B cell (primary cell): Measurements from ENCODE around the gene MOB1A. TPM values are rescaled to one million over a fixed set of nuclear protein-coding genes. Genes with fewer than 3 reads are reported as not detected.
"Not testable (repeated sequence)": the region's sequence is repeated elsewhere in the genome, so short reads cannot be mapped to it uniquely, and the experiment has no call there.

Experiments used
- ATAC-seq: fragments of 200-7000 bp; cut with Tn5 transposase; one replicate; pipeline ENCODE4 v1.10.0; 2021; ENCODE audit warnings: low read depth, mild to moderate bottlenecking, moderate number of reproducible peaks, moderate library complexity
- CTCF ChIA-PET: fragments of 350-600 bp; sonication (Branson Sonifier 250); formaldehyde crosslinking; loops from one replicate; lab custom pipeline; 2021; ENCODE audit warnings: antibody characterized with exemption, inconsistent platforms; lab: Charles Lee
- POLR2A ChIA-PET: fragments of 350-600 bp; sonication (Branson Sonifier 250); formaldehyde crosslinking; loops from one replicate; lab custom pipeline; 2021; ENCODE audit warnings: antibody characterized with exemption; lab: Charles Lee
- DNase-seq: peaks from one replicate; pipeline ENCODE4 v3.0.0; 2013
- H2AFZ ChIP-seq: 2 replicates; pipeline ENCODE4 v1.6.1; 2012; ENCODE audit warnings: mild to moderate bottlenecking, low read depth, low read length; ENCODE audit not compliant: insufficient read depth, poor library complexity, severe bottlenecking
- H3K27ac ChIP-seq, 2 donors: 1 replicate in 1 of 2; 2 replicates in 1 of 2; pipeline ENCODE4 v1.5.1; 2012 to 2013; ENCODE audit warnings: low read length in 2 of 2, mild to moderate bottlenecking in 2 of 2, moderate library complexity in 1 of 2
- H3K27me3 ChIP-seq, 4 experiments: fragments of 200-600 bp in 1 of 4; sonication (generic) in 1 of 4; replicated peaks in 1 of 4; 1 replicate in 2 of 4; 2 replicates in 2 of 4; pipeline versions ENCODE4 v1.6.1 to v1.7.0; 2013 to 2016; ENCODE audit warnings: low read length in 3 of 4, mild to moderate bottlenecking in 2 of 4, mixed read lengths in 1 of 4, moderate library complexity in 1 of 4; ENCODE audit not compliant: insufficient read depth in 4 of 4, control insufficient read depth in 3 of 4; ENCODE audit errors: control extremely low read depth in 1 of 4
- H3K36me3 ChIP-seq, 2 experiments: replicated peaks in 1 of 2; 1 replicate in 1 of 2; 2 replicates in 1 of 2; pipeline versions ENCODE4 v1.6.1 to v1.7.1; 2013; ENCODE audit warnings: low read length in 1 of 2; ENCODE audit not compliant: insufficient read depth in 2 of 2, control insufficient read depth in 1 of 2; ENCODE audit errors: control extremely low read depth in 1 of 2, extremely low read depth in 1 of 2
- H3K4me1 ChIP-seq, 2 donors: fragments of 200-600 bp in 1 of 2; sonication (generic) in 1 of 2; 1 replicate in 1 of 2; 2 replicates in 1 of 2; pipeline versions ENCODE4 v1.5.1 to v1.6.1; 2013 to 2017; ENCODE audit warnings: low read length in 2 of 2; ENCODE audit not compliant: control insufficient read depth in 2 of 2, insufficient read depth in 2 of 2
- H3K4me2 ChIP-seq: replicated peaks from 2 replicates; pipeline ENCODE3; 2012; ENCODE audit warnings: mild to moderate bottlenecking, low read depth, low read length; ENCODE audit not compliant: poor library complexity, severe bottlenecking
- H3K4me3 ChIP-seq, 5 experiments: fragments of 200-600 bp in 1 of 5; sonication (generic) in 1 of 5; 1 replicate in 3 of 5; 2 replicates in 2 of 5; pipeline versions ENCODE4 v1.5.1 to v1.7.0; 2011 to 2016; ENCODE audit warnings: low read length in 4 of 5, mild to moderate bottlenecking in 4 of 5, low read depth in 2 of 5, control low read depth in 1 of 5, moderate library complexity in 1 of 5; ENCODE audit not compliant: insufficient read depth in 1 of 5; ENCODE audit errors: control extremely low read depth in 1 of 5, extremely low read depth in 1 of 5
- H3K79me2 ChIP-seq: fragments of 200-600 bp; sonication (generic); one replicate; pipeline ENCODE4 v1.6.0; 2016; ENCODE audit warnings: low read length; ENCODE audit not compliant: control insufficient read depth, insufficient read depth
- H3K9ac ChIP-seq: fragments of 200-600 bp; sonication (generic); 2 replicates; pipeline ENCODE4 v1.6.1; 2017; ENCODE audit warnings: mild to moderate bottlenecking, low read length, moderate library complexity
- H3K9me3 ChIP-seq, 3 donors: one replicate each; pipeline versions ENCODE4 v1.6.1 to v1.7.1; 2013; ENCODE audit warnings: low read length in 2 of 3; ENCODE audit not compliant: control insufficient read depth in 2 of 3, insufficient read depth in 1 of 3; ENCODE audit errors: control extremely low read depth in 1 of 3
- H4K20me1 ChIP-seq: 2 replicates; pipeline ENCODE4 v1.6.0; 2012; ENCODE audit warnings: mild to moderate bottlenecking, low read length; ENCODE audit not compliant: insufficient read depth, control insufficient read depth, poor library complexity, severe bottlenecking
- H3K27ac Mint-ChIP-seq: one replicate; pipeline ENCODE4 v1.8.0; 2021; ENCODE audit warnings: mixed read lengths
- H3K27me3 Mint-ChIP-seq: one replicate; pipeline ENCODE4 v1.8.0; 2021; ENCODE audit warnings: mixed read lengths
- H3K4me1 Mint-ChIP-seq: one replicate; pipeline ENCODE4 v1.8.0; 2021; ENCODE audit warnings: mixed read lengths
- H3K4me3 Mint-ChIP-seq: one replicate; pipeline ENCODE4 v1.8.0; 2021; ENCODE audit warnings: mixed read lengths
- H3K9me3 Mint-ChIP-seq: one replicate; pipeline ENCODE4 v1.8.0; 2022; ENCODE audit warnings: mixed read lengths; ENCODE audit not compliant: insufficient read depth
- EZH2 ChIP-seq: IDR thresholded peaks from 2 replicates; pipeline ENCODE4 v1.6.1; 2012; ENCODE audit warnings: borderline replicate concordance, low read depth, mild to moderate bottlenecking, moderate library complexity, low read length; ENCODE audit not compliant: insufficient read depth, poor library complexity, severe bottlenecking
- WGBS: methylation state at CpG from one replicate; pipeline ENCODE4 v1.1.5; 2013; ENCODE audit warnings: missing lambda C conversion rate; ENCODE audit not compliant: insufficient coverage; 5-methylcytosine and 5-hydroxymethylcytosine counted together
- intact Hi-C: fragments of 100-400 bp; cut with micrococcal nuclease; formaldehyde crosslinking; loops from one replicate; pipeline ENCODE4 v1.10.0; 2022
- polyA plus RNA-seq: library from polyadenylated mRNA; depleted of rRNA; stranded (reverse); fragments of >200 nt; gene quantifications from 2 replicates; pipeline ENCODE4 v1.2.3, GENCODE V29; 2012
- total RNA-seq, 2 donors: library from RNA; stranded (reverse); fragments of 120-200 nt in 1 of 2; gene quantifications; 1 replicate in 1 of 2; 2 replicates in 1 of 2; pipeline versions ENCODE4 v1.2.3 to v1.2.4, GENCODE V29; 2013 to 2022
- TF ChIP-seq, protein P1 (sequence below): fragments of 200-600 bp; IDR thresholded peaks from one replicate; pipeline ENCODE4 v1.8.0; 2022; ENCODE audit warnings: antibody characterized with exemption, mild to moderate bottlenecking

The MOB1A gene
- total and polyA plus RNA-seq, 2 donors (not counting 1 experiment from before 2014, with no cell fraction given): 43.3 to 219 TPM

- Histone ChIP-seq H4K20me1 (no peaks in the 10 kb centered on the region), H3K79me2 (no peaks in the 10 kb centered on the region), H2AFZ (no peak overlapping the region), H3K4me1 (no peaks in the 10 kb centered on the region), H3K4me2 (no peak overlapping the region), H3K27me3 (peaks cover 0 to 12% (median 0%) of the 10 kb centered on the region in 4 experiments), H3K9me3 (peaks cover 0 to 10% (median 0%) of the 10 kb centered on the region in 3 donors), H3K27ac (no peak overlapping the region), H3K36me3 (no peaks in the 10 kb centered on the region), H3K4me3 (no peak overlapping the region), H3K9ac (no peak overlapping the region)
- no peak overlapping the region for H3K27ac Mint-ChIP-seq
- intact Hi-C loops: no loop called here
- DNase-seq: no peak
- POLR2A ChIA-PET: no interaction called here
- ATAC-seq: no peak
- CTCF ChIA-PET: no interaction called here
- no peaks in the 10 kb centered on the region for H3K9me3 Mint-ChIP-seq
- H3K4me1 Mint-ChIP-seq: no peaks in the 10 kb centered on the region
- no peak for TF ChIP-seq EZH2
- TF ChIP-seq, protein P1, sequence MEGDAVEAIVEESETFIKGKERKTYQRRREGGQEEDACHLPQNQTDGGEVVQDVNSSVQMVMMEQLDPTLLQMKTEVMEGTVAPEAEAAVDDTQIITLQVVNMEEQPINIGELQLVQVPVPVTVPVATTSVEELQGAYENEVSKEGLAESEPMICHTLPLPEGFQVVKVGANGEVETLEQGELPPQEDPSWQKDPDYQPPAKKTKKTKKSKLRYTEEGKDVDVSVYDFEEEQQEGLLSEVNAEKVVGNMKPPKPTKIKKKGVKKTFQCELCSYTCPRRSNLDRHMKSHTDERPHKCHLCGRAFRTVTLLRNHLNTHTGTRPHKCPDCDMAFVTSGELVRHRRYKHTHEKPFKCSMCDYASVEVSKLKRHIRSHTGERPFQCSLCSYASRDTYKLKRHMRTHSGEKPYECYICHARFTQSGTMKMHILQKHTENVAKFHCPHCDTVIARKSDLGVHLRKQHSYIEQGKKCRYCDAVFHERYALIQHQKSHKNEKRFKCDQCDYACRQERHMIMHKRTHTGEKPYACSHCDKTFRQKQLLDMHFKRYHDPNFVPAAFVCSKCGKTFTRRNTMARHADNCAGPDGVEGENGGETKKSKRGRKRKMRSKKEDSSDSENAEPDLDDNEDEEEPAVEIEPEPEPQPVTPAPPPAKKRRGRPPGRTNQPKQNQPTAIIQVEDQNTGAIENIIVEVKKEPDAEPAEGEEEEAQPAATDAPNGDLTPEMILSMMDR: no peak
- no CpG with 5 or more reads among the region's 3 CpGs for WGBS
- no peaks in the 10 kb centered on the region for H3K27me3 Mint-ChIP-seq
- no peak overlapping the region for H3K4me3 Mint-ChIP-seq
Observed at GRCh38 chr2:74128206-74128605, 50.5 kb downstream of the MOB1A start.

DNA sequence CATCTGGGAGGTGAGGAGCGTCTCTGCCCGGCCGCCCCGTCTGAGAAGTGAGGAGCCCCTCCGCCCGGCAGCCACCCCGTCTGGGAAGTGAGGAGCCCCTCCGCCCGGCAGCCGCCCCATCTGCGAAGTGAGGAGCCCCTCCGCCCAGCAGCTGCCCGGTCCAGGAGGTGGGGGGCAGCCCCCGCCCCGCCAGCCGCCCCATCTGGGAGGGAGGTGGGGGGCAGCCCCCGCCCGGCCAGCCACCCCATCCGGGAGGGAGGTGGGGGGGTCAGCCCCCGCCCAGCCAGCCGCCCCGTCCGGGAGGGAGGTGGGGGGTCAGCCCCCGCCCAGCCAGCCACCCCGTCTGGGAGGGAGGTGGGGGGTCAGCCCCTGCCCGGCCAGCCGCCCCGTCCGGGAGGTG is 54.7 kb downstream of the MOB1A start:
- CTCF ChIA-PET: interaction anchor here (0.6 kb wide), 1 partner anchor 20 kb away, joined by 3 read pairs; no protein-coding TSS in a partner anchor
- H3K4me3 ChIP-seq, H3K36me3 ChIP-seq, intact Hi-C loops, H3K27me3 ChIP-seq, H3K79me2 ChIP-seq, H3K9ac ChIP-seq, DNase-seq, H3K27ac Mint-ChIP-seq, POLR2A ChIA-PET, H2AFZ ChIP-seq, H3K27ac ChIP-seq, H3K9me3 Mint-ChIP-seq, H4K20me1 ChIP-seq, ATAC-seq, H3K4me2 ChIP-seq, H3K27me3 Mint-ChIP-seq, H3K4me3 Mint-ChIP-seq, H3K4me1 Mint-ChIP-seq: not testable (repeated sequence)
- WGBS: 100% methylated on average over 3 of the region's 29 CpGs
- H3K9me3 ChIP-seq: peaks cover 1 to 25% (median 6%) of the 10 kb centered on the region in 3 donors
- H3K4me1 ChIP-seq: peaks cover 0 to 11% of the 10 kb centered on the region in 2 donors

DNA sequence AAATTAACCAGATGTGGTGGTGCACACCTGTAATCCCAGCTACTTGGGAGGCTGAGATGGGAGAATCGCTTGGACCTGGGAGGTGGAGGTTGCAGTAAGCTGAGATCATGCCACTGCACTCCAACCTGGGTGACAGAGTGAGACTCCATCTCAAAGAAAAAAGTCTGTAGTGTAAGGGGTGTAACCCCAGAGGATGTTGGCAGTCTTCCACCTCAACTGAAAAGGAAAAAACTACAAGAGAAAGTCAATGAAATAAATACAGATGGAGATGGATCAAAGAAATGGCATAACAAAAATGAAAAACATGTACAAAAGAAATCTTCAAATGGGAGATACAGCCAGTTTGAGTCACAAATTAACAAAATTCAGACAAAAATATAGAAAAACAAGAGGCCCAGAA is 56.8 kb downstream of the MOB1A start:
- H3K79me2 ChIP-seq, H3K4me2 ChIP-seq, H3K27ac ChIP-seq, H2AFZ ChIP-seq, intact Hi-C loops, ATAC-seq, H3K27me3 ChIP-seq, H3K9ac ChIP-seq, H3K4me3 ChIP-seq, H3K9me3 Mint-ChIP-seq, H3K27ac Mint-ChIP-seq, H3K36me3 ChIP-seq, H4K20me1 ChIP-seq, H3K4me1 Mint-ChIP-seq, H3K27me3 Mint-ChIP-seq, DNase-seq: not testable (repeated sequence)
- H3K4me3 Mint-ChIP-seq: peak overlapping the region; percentile 5
- WGBS: no CpG with 5 or more reads among the region's 1 CpG
- Histone ChIP-seq H3K9me3 (peaks cover 1 to 25% (median 6%) of the 10 kb centered on the region in 3 donors), H3K4me1 (peaks cover 0 to 11% of the 10 kb centered on the region in 2 donors)
- ChIA-PET CTCF (interaction anchor here (1.0 to 2.8 kb wide), 5 partner anchors 23 to 341 kb away, joined by 3 to 17 read pairs (median 3); partner anchors contain the start of gene BOLA3), POLR2A (interaction anchor here (0.6 kb wide), 1 partner anchor 385 kb away, joined by 6 read pairs; the partner anchor contains the start of gene TPRKB)
